NK-92 (cell line): ENCODE data around the gene CUL1.

Experiments used
- DNase-seq: peaks from one replicate; lab custom pipeline; 2025; ENCODE audit not compliant: unreplicated experiment; lab: John Stamatoyannopoulos, UW

CUL1 gene

DNA sequence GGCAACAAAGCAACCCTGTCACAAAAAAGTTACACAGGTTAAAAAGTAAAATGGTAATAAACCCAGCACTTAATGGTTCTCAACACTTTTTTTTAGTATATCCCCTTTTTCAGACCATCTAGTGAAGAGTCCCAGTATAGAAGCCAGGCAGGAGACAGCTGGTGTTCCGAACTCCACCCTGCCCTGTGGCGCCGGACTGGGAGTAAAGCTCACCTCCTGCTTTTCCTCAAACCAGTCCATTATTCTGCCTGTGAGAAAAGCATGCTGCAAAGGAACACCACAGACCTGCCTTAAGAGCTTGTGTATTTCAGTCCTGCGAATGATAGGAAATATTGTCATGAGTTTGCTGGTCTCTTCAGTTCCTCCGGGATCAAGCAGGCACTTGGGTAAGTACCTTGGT lies 104.4 kb downstream of the CUL1 start:
- DNase-seq: no peak

- no peak for DNase-seq
Measured at GRCh38 chr7:148804343-148805235, 105.9 kb downstream of the CUL1 start.

DNA sequence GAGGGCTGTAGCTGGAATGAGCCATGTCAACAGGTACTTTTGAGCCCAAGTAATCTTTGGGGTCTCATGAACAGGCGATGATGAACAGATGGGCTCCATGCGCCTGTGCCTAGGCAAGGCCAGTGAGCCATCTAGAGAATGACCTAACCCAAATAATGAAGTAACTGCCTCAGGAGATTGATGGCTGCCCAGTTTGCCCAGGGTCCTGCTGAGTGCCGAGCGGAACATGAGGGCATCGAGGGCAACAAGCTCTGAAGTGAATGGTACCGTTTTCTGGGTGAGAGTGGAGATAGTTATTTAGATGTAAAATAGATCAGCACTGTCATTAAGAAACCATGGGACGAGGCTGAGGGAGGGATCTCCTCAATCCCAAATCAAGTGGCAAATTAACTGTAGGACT lies 107.5 kb downstream of the CUL1 start:
- DNase-seq: no peak

GRCh38 chr7:148807436-148807835 lies 108.7 kb downstream of the CUL1 start:
- no peak for DNase-seq

DNA sequence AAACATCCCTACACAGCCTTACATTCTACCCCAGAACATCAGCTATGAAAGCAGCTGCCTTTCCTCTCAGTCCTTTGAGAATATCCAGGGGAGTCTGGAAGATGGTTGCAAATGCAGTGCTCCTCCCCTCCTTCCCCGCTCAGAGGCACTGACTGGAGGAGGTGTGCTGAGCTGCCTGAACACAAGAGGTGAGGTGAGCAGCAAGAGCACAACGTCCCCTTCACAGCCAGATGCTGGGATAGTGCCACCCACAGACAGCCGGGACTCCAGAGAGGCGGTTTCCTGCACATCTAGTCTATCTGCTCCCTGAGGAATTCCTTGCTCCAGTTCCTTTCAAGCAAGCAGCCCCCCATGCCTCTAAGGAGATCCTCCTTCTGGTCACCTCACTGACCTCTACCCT lies 111.2 kb downstream of the CUL1 start:
- no peak for DNase-seq

DNA sequence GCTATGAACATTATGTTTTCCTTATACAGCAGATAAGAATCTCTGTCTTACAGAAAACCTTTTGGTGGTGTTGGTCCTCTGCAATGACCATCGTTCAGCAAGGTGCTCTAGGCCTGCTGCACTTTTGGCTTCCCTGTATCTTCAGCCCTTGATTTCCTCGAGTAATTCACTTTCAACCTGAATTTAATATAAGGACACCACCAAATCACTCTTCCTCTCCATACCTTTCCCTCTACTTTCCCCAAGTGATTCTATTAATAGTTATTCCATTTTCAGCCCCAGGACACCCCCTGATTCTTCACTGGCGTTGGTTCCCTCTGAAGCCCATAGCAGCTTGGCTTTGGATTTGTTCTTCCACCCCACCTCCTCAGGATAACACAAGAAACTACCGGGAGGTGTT lies 113.2 kb downstream of the CUL1 start:
- no peak for DNase-seq

DNA sequence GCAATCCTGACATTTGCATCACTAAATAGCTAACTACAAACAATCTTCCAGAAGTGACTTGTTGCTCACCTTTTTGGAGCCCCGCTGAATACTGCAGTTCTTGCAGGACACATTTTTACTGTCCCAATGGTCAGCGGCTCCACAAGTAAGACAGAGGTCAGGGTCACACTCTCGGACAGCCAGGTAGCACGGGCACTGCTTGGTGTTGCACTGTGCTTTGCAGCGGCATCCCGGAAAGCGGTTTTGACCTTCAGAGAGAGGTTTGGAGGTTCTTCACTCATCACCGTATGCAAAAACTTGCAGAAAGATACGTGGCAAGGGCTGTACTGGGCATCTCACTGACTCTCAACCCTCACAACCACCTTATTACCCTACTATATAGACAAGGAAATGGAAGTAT lies 115.2 kb downstream of the CUL1 start:
- DNase-seq: no peak

DNA sequence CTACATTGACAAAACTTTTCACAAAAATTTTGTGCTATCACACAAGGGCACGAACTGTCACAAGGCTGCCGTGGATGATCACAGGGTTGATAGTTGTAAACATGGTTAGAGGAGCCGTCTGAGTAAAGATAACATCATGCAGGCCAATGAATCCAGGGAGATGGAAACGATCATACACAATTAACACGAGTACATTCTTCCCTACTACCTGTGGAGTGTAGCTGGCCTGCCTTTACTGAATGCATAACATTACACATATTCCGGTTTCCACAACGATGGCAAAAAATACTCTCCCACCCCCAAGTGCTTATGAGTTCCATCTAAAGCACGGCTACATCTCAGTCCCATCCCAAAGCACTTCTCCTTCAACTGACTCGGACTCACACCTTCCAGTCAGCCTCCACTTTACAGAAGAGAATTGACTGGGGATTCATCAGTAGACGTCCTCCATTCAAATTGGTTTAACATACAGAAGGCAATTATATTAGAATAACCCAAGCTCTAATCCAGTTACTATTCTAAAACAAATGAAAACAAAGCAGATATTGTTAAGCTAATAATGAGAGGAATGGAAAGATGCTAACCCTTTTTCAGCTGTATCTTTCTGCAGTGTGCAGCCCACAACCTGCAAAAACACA lies 116.3 kb downstream of the CUL1 start:
- no peak for DNase-seq

GRCh38 chr7:148815612-148816011 lies 116.9 kb downstream of the CUL1 start:
- no peak for DNase-seq

- no peak for DNase-seq
Measured at GRCh38 chr7:148819697-148820360, 121.1 kb downstream of the CUL1 start.

- DNase-seq: no peak
Measured at GRCh38 chr7:148821422-148821821, 122.7 kb downstream of the CUL1 start.

GRCh38 chr7:148824864-148825263 lies 126.2 kb downstream of the CUL1 start:
- DNase-seq: no peak

DNA sequence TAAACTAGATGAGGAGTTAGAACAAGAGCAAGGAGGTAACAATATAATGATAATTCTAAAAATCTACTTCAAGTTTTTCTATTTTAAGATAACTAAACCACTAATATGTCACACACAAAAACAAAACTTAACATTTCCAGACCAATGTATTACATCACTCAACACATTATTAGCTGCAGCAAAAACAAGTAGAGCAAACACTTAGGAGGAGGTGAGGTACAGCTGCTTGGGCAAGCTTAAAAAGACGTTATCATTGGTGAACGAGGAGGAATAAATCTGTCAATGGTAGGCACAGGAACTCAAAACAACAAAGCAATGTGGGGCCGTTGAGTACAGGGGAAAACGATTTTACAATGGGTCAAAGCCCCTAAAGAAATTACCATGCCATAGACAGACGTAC lies 126.6 kb downstream of the CUL1 start:
- no peak for DNase-seq

DNA sequence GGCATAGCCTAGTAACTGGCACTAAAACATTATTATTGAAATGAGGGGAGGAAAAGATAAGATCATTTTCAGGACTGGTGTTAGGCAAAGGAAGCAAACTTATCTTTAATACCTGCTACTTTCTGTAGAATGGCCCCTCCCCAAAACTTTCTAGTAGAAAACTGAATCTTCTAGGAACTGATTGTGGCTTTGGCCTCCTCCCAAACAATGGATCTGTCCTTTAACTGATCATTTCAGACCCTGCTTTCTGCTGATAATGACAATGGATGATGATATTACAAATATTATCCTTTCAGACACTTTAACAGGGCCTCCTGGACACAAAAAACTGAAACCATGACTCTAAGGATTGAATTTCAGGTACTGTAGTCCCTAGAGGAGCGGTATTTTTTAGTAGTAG lies 130.3 kb downstream of the CUL1 start:
- DNase-seq: no peak

DNA sequence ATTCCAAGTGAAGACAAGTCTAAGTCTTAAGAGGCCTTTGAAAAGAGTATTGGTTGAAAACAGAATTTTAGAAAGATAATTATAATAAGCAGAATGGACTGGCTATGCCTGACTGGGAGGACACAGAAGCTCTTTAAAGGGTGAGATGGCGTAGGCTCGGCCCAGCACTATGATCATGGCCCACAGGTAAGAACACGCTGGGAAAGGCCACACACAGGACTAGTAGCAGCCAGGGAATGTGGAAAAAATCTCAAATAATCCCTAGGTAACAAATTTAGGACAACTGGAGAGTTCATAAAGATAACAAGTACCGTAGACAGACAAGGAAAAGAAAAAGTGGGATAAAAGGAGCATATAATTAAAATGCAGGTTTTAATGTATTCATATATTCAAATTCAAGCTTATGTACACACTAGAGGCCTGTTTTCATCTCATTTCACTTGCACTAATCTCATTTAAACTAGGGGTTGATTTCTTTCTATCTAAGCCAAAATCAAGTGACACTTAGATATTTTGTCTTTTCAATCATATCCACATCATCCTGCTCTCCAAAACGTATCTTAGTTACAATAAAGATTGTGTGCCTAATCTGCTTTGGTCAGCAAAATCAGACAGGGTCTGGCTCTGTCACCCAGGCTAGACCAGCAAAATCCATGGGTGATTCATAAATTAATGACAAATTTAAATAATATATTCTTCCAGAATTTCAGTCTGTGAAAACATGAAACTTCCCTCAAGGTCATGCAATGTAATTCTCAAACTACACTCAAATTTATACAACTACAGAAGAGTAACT lies 132.4 kb downstream of the CUL1 start:
- DNase-seq: no peak

DNA sequence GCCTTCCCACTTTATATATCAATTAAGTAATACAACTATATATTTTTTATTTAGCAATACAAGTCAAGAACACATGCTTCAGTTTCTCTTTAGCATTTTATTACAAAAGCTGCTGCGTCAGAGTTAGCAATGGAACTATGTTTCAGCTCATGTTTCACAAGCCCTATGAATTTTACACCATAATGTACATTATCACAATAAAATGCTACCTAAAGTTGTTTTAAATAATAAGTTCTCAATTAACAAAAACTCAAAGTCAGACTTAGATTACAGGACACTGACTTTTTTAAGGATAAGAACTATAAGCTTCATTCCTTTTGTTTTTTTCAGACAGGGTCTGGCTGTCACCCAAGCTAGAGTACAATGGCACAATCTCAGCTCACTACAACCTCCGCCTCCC lies 133.1 kb downstream of the CUL1 start:
- no peak for DNase-seq

DNA sequence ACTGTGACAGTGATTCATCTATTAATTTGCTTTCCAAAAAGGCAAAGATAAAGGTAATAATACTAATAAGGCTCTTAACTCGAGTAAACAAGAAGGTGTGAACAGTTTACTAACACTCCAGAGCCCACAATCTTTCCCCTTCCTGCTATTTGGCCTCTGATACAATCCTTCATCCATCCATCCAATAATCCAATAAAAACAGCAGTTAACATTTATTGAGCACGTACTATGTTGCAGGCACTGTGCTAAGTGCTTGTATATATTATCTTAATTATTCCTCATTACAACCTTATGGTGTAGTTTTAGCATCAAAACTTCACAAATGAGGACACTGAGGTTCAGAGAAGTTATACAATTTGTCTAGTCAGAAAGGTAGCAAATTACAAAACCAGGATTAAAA lies 135.9 kb downstream of the CUL1 start:
- DNase-seq: no peak

- no peak for DNase-seq
Measured at GRCh38 chr7:148835854-148836253, 137.2 kb downstream of the CUL1 start.

- DNase-seq: no peak
Measured at GRCh38 chr7:148838905-148839304, 140.2 kb downstream of the CUL1 start.

- DNase-seq: no peak
Measured at GRCh38 chr7:148847815-148848734, 149.4 kb downstream of the CUL1 start.
